Measurements from ENCODE around the gene EPN2.
"Not testable (repeated sequence)": the region's sequence is repeated elsewhere in the genome, so short reads cannot be mapped to it uniquely, and the experiment has no call there.

Gene EPN2

GRCh38 chr17:19345486-19346350, 108.6 kb downstream of the EPN2 start:
- no peak for TF ChIP-seq CTCF (IDR thresholded peaks at IDR 0.05; ENCODE audit: borderline replicate concordance, insufficient read depth, low read depth, low read length)
- no peak overlapping the region for H3K4me3 ChIP-seq (ENCODE audit: low read depth, low read length)

- H3K4me3 ChIP-seq (ENCODE audit: low read depth, low read length) = no peak overlapping the region
Measured at GRCh38 chr17:19346351-19347255, 109.4 kb downstream of the EPN2 start.

GRCh38 chr17:19347323-19348080, 110.3 kb downstream of the EPN2 start:
- TF ChIP-seq CTCF (IDR thresholded peaks at IDR 0.05; ENCODE audit: borderline replicate concordance, insufficient read depth, low read depth, low read length) = no peak

More at GRCh38 chr17:19346351-19347255, 109.4 kb downstream of the EPN2 start:
- TF ChIP-seq CTCF (IDR thresholded peaks at IDR 0.05; ENCODE audit: borderline replicate concordance, insufficient read depth, low read depth, low read length) = no peak

GRCh38 chr17:19348081-19348650, 111.0 kb downstream of the EPN2 start:
- no peak overlapping the region for H3K4me3 ChIP-seq (ENCODE audit: low read depth, low read length)
- TF ChIP-seq CTCF (IDR thresholded peaks at IDR 0.05; ENCODE audit: borderline replicate concordance, insufficient read depth, low read depth, low read length) = no peak

More at GRCh38 chr17:19347323-19348080, 110.3 kb downstream of the EPN2 start:
- H3K4me3 ChIP-seq (ENCODE audit: low read depth, low read length) = no peak overlapping the region

- no peak for TF ChIP-seq CTCF (IDR thresholded peaks at IDR 0.05; ENCODE audit: borderline replicate concordance, insufficient read depth, low read depth, low read length)
- H3K4me3 ChIP-seq (ENCODE audit: low read depth, low read length) = no peak overlapping the region
Measured at GRCh38 chr17:19348806-19349205, 111.6 kb downstream of the EPN2 start.

GRCh38 chr17:19353401-19353800, 116.2 kb downstream of the EPN2 start:
- H3K4me3 ChIP-seq (ENCODE audit: low read depth, low read length) = not testable (repeated sequence)
